ENCODE data around the gene ST3GAL3. TPM values are rescaled to one million over a fixed set of nuclear protein-coding genes. Genes with fewer than 3 reads are reported as not detected.

ST3GAL3 gene
- total and polyA plus RNA-seq, 2 experiments from 2014 or later: 4.5 to 7.0 TPM

GRCh38 chr1:43673261-43673660 is 34.1 kb upstream of the ST3GAL3 start:
- Mint-ChIP-seq H3K4me3 (no peak overlapping the region), H3K27me3 (ENCODE audit: insufficient read depth, low read depth, poor library complexity) (peaks cover 3% of the 10 kb centered on the region), H3K27ac (no peak overlapping the region), H3K4me1 (no peaks in the 10 kb centered on the region), H3K36me3 (ENCODE audit: low read depth) (peaks cover 89% of the 10 kb centered on the region), H3K9me3 (no peaks in the 10 kb centered on the region)
- Histone ChIP-seq H3K27ac (ENCODE audit: low read depth) (no peak overlapping the region), H4K20me1 (replicated peaks; ENCODE audit: insufficient read depth) (peaks cover 70% of the 10 kb centered on the region), H3K36me3 (ENCODE audit: insufficient read depth) (peaks cover 81% of the 10 kb centered on the region), H3F3A (replicated peaks; ENCODE audit: low read depth) (peaks cover 27% of the 10 kb centered on the region; the same call in 1 of the 2 replicates), H3K4me2 (no peak overlapping the region), H3K9me2 (ENCODE audit: insufficient read depth) (no peaks in the 10 kb centered on the region), H3K4me1 (ENCODE audit: insufficient read depth) (no peaks in the 10 kb centered on the region), H3K79me2 (replicated peaks; ENCODE audit: insufficient read depth) (peaks cover 64% of the 10 kb centered on the region), H2AFZ (no peak overlapping the region), H3K4me3 (no peak overlapping the region), H3K27me3 (ENCODE audit: insufficient read depth) (no peaks in the 10 kb centered on the region)
- DNase-seq (ENCODE audit: low spot score) (no peak), ATAC-seq (no peak)
- no peak for TF ChIP-seq ZNF462 (CRISPR knock-in tag; IDR thresholded peaks at IDR 0.05)
- TF ChIP-seq EZH2 (IDR thresholded peaks at IDR 0.05; ENCODE audit: low read depth, unreplicated experiment): no peak
- no peak for TF ChIP-seq ZNF331 (CRISPR knock-in tag; IDR thresholded peaks at IDR 0.05; ENCODE audit: low read depth)
- TF ChIP-seq POLR2AphosphoS5 (IDR thresholded peaks at IDR 0.05; ENCODE audit: low read depth): no peak
- no peak for TF ChIP-seq EZH2phosphoT487 (IDR thresholded peaks at IDR 0.05; ENCODE audit: unreplicated experiment)
- no peak for TF ChIP-seq CTCF (conservative IDR thresholded peaks at IDR 0.05; ENCODE audit: low read depth in 2 of 2)
- no peak for TF ChIP-seq REST (IDR thresholded peaks at IDR 0.05; ENCODE audit: unreplicated experiment)
- TF ChIP-seq CREB1 (CRISPR knock-in tag; IDR thresholded peaks at IDR 0.05; ENCODE audit: low read depth): no peak
- no peak for TF ChIP-seq ETS1 (IDR thresholded peaks at IDR 0.05)
- no peak for TF ChIP-seq JUNB (IDR thresholded peaks at IDR 0.05; ENCODE audit: unreplicated experiment)
- TF ChIP-seq STAT1 (IDR thresholded peaks at IDR 0.05; ENCODE audit: unreplicated experiment): no peak
- no peak for TF ChIP-seq NANOG (IDR thresholded peaks at IDR 0.05; ENCODE audit: borderline replicate concordance)
- TF ChIP-seq ZNF114 (CRISPR knock-in tag; IDR thresholded peaks at IDR 0.05): no peak

All from GM23338 (cell line).